Liver (tissue), 9 donors: ENCODE results near the gene NT5DC1. TPM values are rescaled to one million over a fixed set of nuclear protein-coding genes. Genes with fewer than 3 reads are reported as not detected.

Experiments
- DNase-seq: peaks from one replicate; pipeline ENCODE4 v3.0.0-alpha.2; 2017; ENCODE audit warnings: low spot score
- H3K27ac ChIP-seq, 2 donors: one replicate each; pipeline ENCODE4 v1.7.0; 2013; ENCODE audit warnings: inconsistent platforms in 2 of 2, low read length in 2 of 2, control low read depth in 1 of 2, low read depth in 1 of 2, mild to moderate bottlenecking in 1 of 2
- H3K27me3 ChIP-seq, 4 donors: one replicate each; pipeline versions ENCODE4 v1.6.1 to v1.7.0; 2013; ENCODE audit warnings: low read length in 3 of 4, inconsistent platforms in 1 of 4, mild to moderate bottlenecking in 1 of 4, moderate library complexity in 1 of 4; ENCODE audit not compliant: control insufficient read depth in 4 of 4, insufficient read depth in 4 of 4
- H3K36me3 ChIP-seq, 4 donors: one replicate each; pipeline versions ENCODE4 v1.6.1 to v1.7.0; 2013; ENCODE audit warnings: low read length in 3 of 4, mild to moderate bottlenecking in 3 of 4, low read depth in 1 of 4, moderate library complexity in 1 of 4; ENCODE audit not compliant: control insufficient read depth in 4 of 4, insufficient read depth in 3 of 4
- H3K4me1 ChIP-seq, 4 donors: one replicate each; pipeline versions ENCODE4 v1.6.1 to v1.7.0; 2013; ENCODE audit warnings: low read length in 3 of 4, mild to moderate bottlenecking in 3 of 4, moderate library complexity in 1 of 4; ENCODE audit not compliant: control insufficient read depth in 4 of 4, insufficient read depth in 4 of 4
- H3K4me3 ChIP-seq, 3 donors: one replicate each; pipeline versions ENCODE4 v1.6.1 to v1.7.0; 2013; ENCODE audit warnings: low read length in 3 of 3, control low read depth in 1 of 3, low read depth in 1 of 3, mild to moderate bottlenecking in 1 of 3
- H3K9ac ChIP-seq, 2 donors: one replicate each; pipeline ENCODE4 v1.7.0; 2013; ENCODE audit warnings: low read length in 2 of 2, mild to moderate bottlenecking in 2 of 2, moderate library complexity in 2 of 2, control low read depth in 1 of 2, low read depth in 1 of 2
- H3K9me3 ChIP-seq, 4 donors: one replicate each; pipeline versions ENCODE4 v1.6.1 to v1.7.0; 2013; ENCODE audit warnings: low read length in 3 of 4; ENCODE audit not compliant: control insufficient read depth in 4 of 4
- EGR1 ChIP-seq, 2 donors: IDR thresholded peaks; 2 replicates each; pipeline ENCODE4 v1.6.1; 2016 to 2018; ENCODE audit warnings: antibody characterized with exemption in 2 of 2, low read depth in 2 of 2
- FOXA1 ChIP-seq: IDR thresholded peaks from 2 replicates; pipeline ENCODE4 v1.6.1; 2016; ENCODE audit warnings: antibody characterized with exemption
- FOXA2 ChIP-seq: IDR thresholded peaks from 2 replicates; pipeline ENCODE4 v1.6.1; 2016; ENCODE audit warnings: antibody characterized with exemption
- GABPA ChIP-seq, 2 donors: IDR thresholded peaks in 1 of 2; conservative IDR thresholded peaks in 1 of 2; 2 replicates each; pipeline ENCODE4 v1.6.1; 2016; ENCODE audit warnings: antibody characterized with exemption in 2 of 2, mild to moderate bottlenecking in 1 of 2, moderate library complexity in 1 of 2
- HNF4A ChIP-seq, 2 donors: conservative IDR thresholded peaks; 2 replicates each; pipeline ENCODE4 v1.6.1; 2016; ENCODE audit warnings: antibody characterized with exemption in 2 of 2, mild to moderate bottlenecking in 2 of 2
- HNF4G ChIP-seq: IDR thresholded peaks from 2 replicates; pipeline ENCODE4 v1.6.1; 2016; ENCODE audit warnings: antibody characterized with exemption
- JUND ChIP-seq, 2 donors: IDR thresholded peaks; 2 replicates each; pipeline ENCODE4 v1.6.1; 2016; ENCODE audit warnings: antibody characterized with exemption in 2 of 2
- NR2F2 ChIP-seq: IDR thresholded peaks from 2 replicates; pipeline ENCODE4 v1.6.1; 2016; ENCODE audit warnings: antibody characterized with exemption
- RAD21 ChIP-seq, 2 donors: IDR thresholded peaks; 2 replicates each; pipeline ENCODE4 v1.6.1; 2016; ENCODE audit warnings: antibody characterized with exemption in 2 of 2, mild to moderate bottlenecking in 2 of 2
- SP1 ChIP-seq: IDR thresholded peaks from 2 replicates; pipeline ENCODE4 v1.6.1; 2018; ENCODE audit warnings: antibody characterized with exemption, mild to moderate bottlenecking
- TAF1 ChIP-seq: conservative IDR thresholded peaks from 2 replicates; pipeline ENCODE4 v1.6.1; 2016; ENCODE audit warnings: antibody characterized with exemption, mild to moderate bottlenecking
- YY1 ChIP-seq: IDR thresholded peaks from 2 replicates; pipeline ENCODE4 v1.6.1; 2016; ENCODE audit warnings: antibody characterized with exemption, mild to moderate bottlenecking
- ZBTB33 ChIP-seq: IDR thresholded peaks from 2 replicates; pipeline ENCODE4 v1.6.1; 2016; ENCODE audit warnings: antibody characterized with exemption
- WGBS: extraction: QIAGEN DNeasy Blood & Tissue Kit; methylation state at CpG from one replicate; pipeline ENCODE4 v1.1.7; 2013; 5-methylcytosine and 5-hydroxymethylcytosine counted together
- polyA plus RNA-seq, 2 donors: library from polyadenylated mRNA; stranded (reverse) in 1 of 2; unstranded in 1 of 2; fragments of 200-250 nt in 1 of 2; fragments of >200 nt in 1 of 2; fragmentation: Nextera tagmentation in 1 of 2; extraction: Ambion mirVana in 1 of 2; gene quantifications; one replicate each; pipeline versions ENCODE4 v1.2.1 to v1.2.3, GENCODE V29; 2013 to 2015
- total RNA-seq, 2 donors: library from RNA; depleted of rRNA; stranded (reverse); fragments of >200 nt; gene quantifications; one replicate each; pipeline ENCODE4 v1.2.3, GENCODE V29; 2014
- TF ChIP-seq, protein P1 (sequence below): IDR thresholded peaks from 2 replicates; pipeline ENCODE4 v1.6.1; 2016; ENCODE audit warnings: antibody characterized with exemption
- TF ChIP-seq, protein P2 (sequence below): IDR thresholded peaks from 2 replicates; pipeline ENCODE4 v1.6.1; 2016; ENCODE audit warnings: antibody characterized with exemption
- donor health status: healthy.
- donor health status: healthy.
- donor health status: healthy.
- donor health status: healthy.
- donor health status: healthy.

Gene NT5DC1
- total and polyA plus RNA-seq, 4 donors: 10.4 to 31.4 (median 23.3) TPM

DNA sequence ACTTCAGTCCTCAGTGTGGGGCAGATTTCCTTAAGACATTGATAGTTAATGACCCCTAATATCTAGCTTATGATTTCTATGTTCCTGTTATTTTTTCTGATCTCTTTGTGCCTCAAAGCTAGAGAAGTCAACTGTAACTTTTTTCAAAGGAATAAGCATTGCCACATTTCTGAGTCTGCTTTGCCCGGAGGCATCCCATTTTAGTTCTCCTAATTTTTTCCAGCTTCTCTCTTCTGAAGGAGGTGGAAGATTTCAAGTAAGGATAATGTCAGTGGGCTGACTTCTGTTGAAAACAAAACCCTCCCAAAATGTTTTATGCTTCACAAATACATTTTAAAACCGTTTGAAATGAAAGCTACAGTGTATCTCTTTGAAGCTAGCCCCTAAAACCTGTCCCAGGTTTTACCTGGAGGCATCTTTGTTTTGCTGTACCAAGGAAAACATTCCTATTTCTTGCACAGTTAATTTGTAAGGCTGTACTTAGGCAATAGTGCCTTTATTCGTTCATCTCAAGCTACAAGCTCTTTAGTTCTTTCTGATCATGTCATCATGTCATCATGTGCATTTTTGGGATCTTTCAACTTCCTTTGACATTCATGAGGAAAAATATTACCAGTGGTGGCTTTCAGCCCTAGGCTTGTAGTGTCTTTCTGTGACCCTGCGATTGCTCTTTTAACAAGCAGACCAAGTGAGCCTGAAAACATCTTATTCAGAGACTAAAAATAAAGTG is 107.6 kb downstream of the NT5DC1 start:
- DNase-seq: no peak

DNA sequence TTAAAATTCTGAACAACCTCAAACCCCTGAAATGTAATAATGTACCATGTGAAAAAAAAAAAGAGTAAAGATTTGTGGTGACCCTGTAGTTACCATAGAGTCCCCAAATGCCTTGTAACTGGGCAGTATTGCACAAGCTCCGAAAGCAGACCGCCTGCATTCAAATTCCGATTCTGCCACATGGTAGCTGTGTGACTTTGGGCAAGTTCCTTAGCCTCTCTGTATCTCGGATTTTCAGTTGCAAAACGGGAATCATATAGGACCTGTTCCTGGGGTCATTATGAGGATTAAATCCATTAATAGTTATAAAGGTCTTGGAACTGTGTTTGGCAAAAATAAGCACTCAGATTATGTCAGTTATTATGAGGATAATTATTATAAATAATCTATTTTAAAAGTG is 109.7 kb downstream of the NT5DC1 start:
- no peak for TF ChIP-seq SP1
- no peak for TF ChIP-seq HNF4G
- H3K27me3 ChIP-seq: no peaks in the 10 kb centered on the region
- no peak for DNase-seq
- no peaks in the 10 kb centered on the region for H3K9me3 ChIP-seq
- no peak overlapping the region for H3K27ac ChIP-seq
- H3K4me3 ChIP-seq: no peak overlapping the region
- H3K9ac ChIP-seq: no peak overlapping the region
- 93% methylated on average over 5 of the region's 5 CpGs for WGBS
- peaks cover 0 to 2% (median 0%) of the 10 kb centered on the region in 4 donors for H3K36me3 ChIP-seq
- peaks cover 0 to 2% (median 0%) of the 10 kb centered on the region in 4 donors for H3K4me1 ChIP-seq

More for the DNA sequence above, 107.6 kb downstream of the NT5DC1 start:
- Histone ChIP-seq H3K36me3 (no peaks in the 10 kb centered on the region), H3K4me1 (peaks cover 0 to 2% (median 0%) of the 10 kb centered on the region in 4 donors), H3K4me3 (no peak overlapping the region), H3K27ac (no peak overlapping the region), H3K9ac (no peak overlapping the region), H3K9me3 (no peaks in the 10 kb centered on the region), H3K27me3 (no peaks in the 10 kb centered on the region)
- TF ChIP-seq TAF1 (no peak), HNF4A (conservative IDR thresholded peaks at IDR 0.05) (no peak)
- WGBS: 86% methylated on average over 4 of the region's 4 CpGs

GRCh38 chr6:116210750-116211425 is 110.2 kb downstream of the NT5DC1 start:
- Histone ChIP-seq H3K27ac (no peak overlapping the region), H3K9ac (no peak overlapping the region), H3K36me3 (peaks cover 0 to 2% (median 0%) of the 10 kb centered on the region in 4 donors), H3K27me3 (no peaks in the 10 kb centered on the region), H3K4me1 (peaks cover 0 to 2% (median 0%) of the 10 kb centered on the region in 4 donors), H3K9me3 (no peaks in the 10 kb centered on the region), H3K4me3 (no peak overlapping the region)
- TF ChIP-seq, protein P1, sequence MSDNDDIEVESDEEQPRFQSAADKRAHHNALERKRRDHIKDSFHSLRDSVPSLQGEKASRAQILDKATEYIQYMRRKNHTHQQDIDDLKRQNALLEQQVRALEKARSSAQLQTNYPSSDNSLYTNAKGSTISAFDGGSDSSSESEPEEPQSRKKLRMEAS: no peak
- no peak for TF ChIP-seq FOXA2
- TF ChIP-seq HNF4G: no peak
- TF ChIP-seq NR2F2: no peak
- TF ChIP-seq YY1: no peak
- no peak for TF ChIP-seq FOXA1
- TF ChIP-seq HNF4A (conservative IDR thresholded peaks at IDR 0.05): no peak
- TF ChIP-seq SP1: no peak
- no peak for TF ChIP-seq JUND (IDR thresholded peaks at IDR 0.05)
- TF ChIP-seq, protein P2, sequence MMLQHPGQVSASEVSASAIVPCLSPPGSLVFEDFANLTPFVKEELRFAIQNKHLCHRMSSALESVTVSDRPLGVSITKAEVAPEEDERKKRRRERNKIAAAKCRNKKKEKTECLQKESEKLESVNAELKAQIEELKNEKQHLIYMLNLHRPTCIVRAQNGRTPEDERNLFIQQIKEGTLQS: no peak
- no peak for TF ChIP-seq EGR1 (IDR thresholded peaks at IDR 0.05; ENCODE audit: low read depth in 2 of 2)
- no peak for TF ChIP-seq RAD21 (IDR thresholded peaks at IDR 0.05)
- no peak for TF ChIP-seq GABPA (IDR thresholded peaks at IDR 0.05 in 1 of 2, conservative IDR thresholded peaks at IDR 0.05 in 1 of 2)
- TF ChIP-seq ZBTB33: no peak
- DNase-seq: no peak
- WGBS: 49% methylated on average over 3 of the region's 3 CpGs
